GM12892 (cell line): Measurements from ENCODE around the gene TMEM191C.

ENCODE experiments used
- POLR2A ChIP-seq: IDR thresholded peaks from 2 replicates; pipeline ENCODE4 v1.6.1; 2011; ENCODE audit warnings: low read depth, low read length, control low read depth
- POLR2AphosphoS5 ChIP-seq: IDR thresholded peaks from 2 replicates; pipeline ENCODE4 v1.6.1; 2011; ENCODE audit warnings: low read depth, low read length, control low read depth
- TAF1 ChIP-seq: IDR thresholded peaks from 2 replicates; pipeline ENCODE4 v1.6.1; 2011; ENCODE audit warnings: low read depth, mild to moderate bottlenecking, control low read depth, low read length, borderline replicate concordance

- TF ChIP-seq POLR2A, result no peak
- TF ChIP-seq POLR2AphosphoS5, result no peak
- no peak for TF ChIP-seq TAF1
Measured at GRCh38 chr22:21445437-21446127, 21.6 kb upstream of the TMEM191C start.
